Stimulated activated CD4-positive, alpha-beta T cell treated with anti-CD3 and anti-CD28 coated beads, Interleukin-15, amount 100 ng/mL, for 48 hours (primary cell): ENCODE results near the gene PANX1.
"Not testable (repeated sequence)": the region's sequence is repeated elsewhere in the genome, so short reads cannot be mapped to it uniquely, and the experiment has no call there.

Experiments used
- DNase-seq, 2 donors: peaks; one replicate each; pipeline ENCODE4 v3.0.0-alpha.2; 2020; ENCODE audit warnings: low read depth in 2 of 2

PANX1 gene

GRCh38 chr11:94150056-94150455 is 21.4 kb downstream of the PANX1 start:
- DNase-seq = no peak

GRCh38 chr11:94150704-94151685 is 22.4 kb downstream of the PANX1 start:
- DNase-seq = no peak

GRCh38 chr11:94151903-94152677 is 23.4 kb downstream of the PANX1 start:
- peak in 1 of 2 donors; percentile 27 for DNase-seq

- no peak for DNase-seq
Observed at GRCh38 chr11:94152678-94153065, 24.0 kb downstream of the PANX1 start.

DNA sequence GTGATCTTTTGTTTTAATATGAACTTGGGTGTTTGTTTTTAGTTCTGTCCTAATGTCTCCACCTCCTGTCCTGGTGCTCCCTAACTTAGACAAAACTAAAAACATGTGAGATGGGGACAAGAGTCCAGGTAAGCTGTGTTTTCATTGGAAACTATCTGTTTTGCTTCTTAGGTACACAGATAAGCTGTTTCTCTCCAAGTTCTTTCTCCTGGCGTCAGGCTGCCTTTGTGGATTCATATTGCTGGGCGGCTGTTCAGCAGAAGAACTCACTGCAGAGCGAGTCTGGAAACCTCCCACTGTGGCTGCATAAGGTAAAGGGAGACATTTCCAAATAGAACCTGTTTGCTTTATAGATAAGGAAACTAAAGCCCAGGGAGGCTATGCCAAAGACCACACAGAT is 24.7 kb downstream of the PANX1 start:
- DNase-seq = no peak

- no peak for DNase-seq
Observed at GRCh38 chr11:94154095-94154856, 25.6 kb downstream of the PANX1 start.

GRCh38 chr11:94157339-94157738 is 28.7 kb downstream of the PANX1 start:
- not testable (repeated sequence) for DNase-seq

GRCh38 chr11:94168882-94169281 is 40.2 kb downstream of the PANX1 start:
- DNase-seq = no peak

DNA sequence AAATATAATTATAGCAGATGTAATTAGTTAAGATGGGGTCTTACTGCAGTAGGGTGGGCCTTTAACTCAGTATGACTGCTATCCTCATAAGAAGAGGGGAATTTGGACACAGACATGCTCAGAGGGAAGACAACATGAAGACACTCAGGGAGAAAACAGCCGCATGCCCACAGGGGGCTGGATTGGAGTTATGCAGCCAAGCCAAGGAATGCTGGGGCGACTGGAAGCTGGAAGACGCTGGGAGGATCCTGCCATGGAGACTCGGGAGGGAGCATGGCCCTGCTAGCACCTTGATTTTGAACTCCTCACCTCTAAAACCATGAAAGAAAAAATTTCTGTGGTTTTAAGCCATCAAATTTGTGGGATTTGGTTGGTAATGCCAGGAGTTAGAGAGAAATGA is 40.9 kb downstream of the PANX1 start:
- no peak for DNase-seq

- DNase-seq = no peak
Observed at GRCh38 chr11:94169930-94170545, 41.4 kb downstream of the PANX1 start.

DNA sequence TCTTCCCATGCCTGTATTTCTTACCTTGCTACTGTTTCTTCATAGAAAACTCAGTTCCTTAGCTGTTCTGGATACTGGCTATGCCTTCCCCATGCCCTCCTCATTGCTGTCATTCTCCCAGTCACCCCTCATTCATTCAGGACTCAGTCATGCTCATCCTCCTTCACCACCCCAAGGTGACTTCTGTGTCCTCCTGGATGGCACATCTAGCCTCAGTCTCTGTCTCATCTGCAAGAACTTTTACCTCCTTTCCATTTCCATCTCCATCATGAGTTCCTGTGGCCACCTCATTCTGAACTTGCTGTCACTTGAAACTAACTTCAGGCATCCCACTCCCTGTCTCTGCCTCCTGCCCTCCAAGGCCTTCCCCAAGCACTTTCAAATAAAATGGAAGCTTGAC is 42.3 kb downstream of the PANX1 start:
- no peak for DNase-seq

- peak; percentile 5 to 45 for DNase-seq
Observed at GRCh38 chr11:94171693-94172440, 43.2 kb downstream of the PANX1 start.

- DNase-seq = no peak
Observed at GRCh38 chr11:94175535-94175934, 46.9 kb downstream of the PANX1 start.

- DNase-seq = no peak
Observed at GRCh38 chr11:94178331-94178730, 49.7 kb downstream of the PANX1 start.

DNA sequence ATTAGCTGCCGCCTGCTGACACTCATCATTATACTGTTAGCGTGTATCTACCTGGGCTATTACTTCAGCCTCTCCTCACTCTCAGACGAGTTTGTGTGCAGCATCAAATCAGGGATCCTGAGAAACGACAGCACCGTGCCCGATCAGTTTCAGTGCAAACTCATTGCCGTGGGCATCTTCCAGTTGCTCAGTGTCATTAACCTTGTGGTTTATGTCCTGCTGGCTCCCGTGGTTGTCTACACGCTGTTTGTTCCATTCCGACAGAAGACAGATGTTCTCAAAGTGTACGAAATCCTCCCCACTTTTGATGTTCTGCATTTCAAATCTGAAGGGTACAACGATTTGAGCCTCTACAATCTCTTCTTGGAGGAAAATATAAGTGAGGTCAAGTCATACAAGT is 51.1 kb downstream of the PANX1 start:
- no peak for DNase-seq

- DNase-seq = no peak
Observed at GRCh38 chr11:94181526-94181925, 52.9 kb downstream of the PANX1 start.

DNA sequence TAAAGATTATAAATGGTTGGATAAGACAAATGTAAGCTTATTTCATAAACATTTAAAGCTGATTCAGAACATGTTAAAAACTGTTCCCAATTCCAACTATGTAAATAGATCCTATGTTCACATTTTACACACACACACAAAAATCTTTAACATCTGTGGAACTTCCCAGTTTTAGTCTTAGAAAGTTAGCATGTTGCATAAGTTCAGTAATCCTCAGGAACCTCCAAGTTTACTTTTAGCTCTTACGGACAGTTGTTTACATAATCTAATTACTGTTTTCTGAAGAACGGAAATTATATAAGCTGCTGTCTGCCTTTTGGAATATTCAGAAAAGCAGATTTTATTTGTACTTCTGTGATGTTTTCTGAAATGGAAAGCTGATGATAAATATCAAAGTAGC is 53.3 kb downstream of the PANX1 start:
- no peak for DNase-seq

GRCh38 chr11:94183251-94183885 is 54.7 kb downstream of the PANX1 start:
- DNase-seq = no peak

- DNase-seq = peak in 1 of 2 donors; percentile 8
Observed at GRCh38 chr11:94183886-94184264, 55.2 kb downstream of the PANX1 start.

DNA sequence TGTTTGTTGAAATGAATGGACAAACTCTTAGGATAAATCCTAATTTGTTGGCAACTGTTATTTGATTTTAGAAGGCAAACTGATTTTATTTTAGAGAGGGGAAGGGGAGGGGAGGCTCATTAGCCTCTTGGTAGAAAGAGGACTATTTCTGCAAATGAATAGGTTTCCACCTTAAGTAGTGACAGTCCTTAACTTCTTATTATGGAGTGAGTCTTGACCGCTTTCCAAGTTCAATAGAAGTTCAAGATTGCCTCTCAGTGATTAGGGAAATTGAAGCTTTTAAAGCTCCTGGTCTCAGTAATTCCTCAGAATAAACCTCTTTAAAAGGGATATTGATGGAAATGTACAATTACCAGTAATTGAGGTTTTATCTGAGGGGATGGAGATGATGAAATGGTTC is 55.7 kb downstream of the PANX1 start:
- DNase-seq = no peak
